GM12878 (cell line): ENCODE data around the gene ADAM10. TPM values are rescaled to one million over a fixed set of nuclear protein-coding genes. Genes with fewer than 3 reads are reported as not detected.

Experiments
- ATAC-seq: fragments of 200-7000 bp; cut with Tn5 transposase; 3 replicates; pipeline ENCODE4 v1.9.1; 2020; ENCODE audit warnings: mild to moderate bottlenecking, moderate library complexity
- BruUV-seq: library from RNA; stranded (reverse); fragments of 400-500 nt; replicated peaks from 2 replicates; lab custom pipeline; 2021; lab: Mats Ljungman, UMichigan
- CTCF ChIA-PET: fragments of 300-600 bp; sonication (Branson Sonifier 250); formaldehyde crosslinking; extraction: SDS; loops from one replicate; lab custom pipeline; 2021; ENCODE audit warnings: inconsistent platforms; lab: Yijun Ruan, JAX
- POLR2A ChIA-PET: fragments of 350-600 bp; formaldehyde crosslinking; extraction: SDS; loops from one replicate; lab custom pipeline; 2021; ENCODE audit warnings: inconsistent platforms; lab: Charles Lee
- RAD21 ChIA-PET: fragments of 300-600 bp; sonication (Branson Sonifier 250); formaldehyde crosslinking; loops from one replicate; lab custom pipeline; 2023; ENCODE audit warnings: antibody characterized with exemption; ENCODE audit not compliant: unreplicated experiment; lab: Charles Lee
- SMC1A ChIA-PET: fragments of 300-600 bp; sonication (Branson Sonifier 250); formaldehyde crosslinking; loops from one replicate; lab custom pipeline; 2023; ENCODE audit not compliant: unreplicated experiment, uncharacterized antibody; lab: Charles Lee
- DNase-seq: peaks from one replicate; pipeline ENCODE4 v3.0.0-alpha.2; 2011; ENCODE audit warnings: low read depth, low spot score
- FAIRE-seq: peaks from 3 replicates; lab custom pipeline; 2011; peaks lifted over from hg19 to GRCh38; lab: Jason Lieb, UNC
- H2AFZ ChIP-seq: 2 replicates; pipeline ENCODE4 v1.6.0; 2011; ENCODE audit warnings: low read depth, low read length, control low read depth; ENCODE audit not compliant: control insufficient read depth
- H3K27ac ChIP-seq: 2 replicates; pipeline ENCODE4 v1.5.1; 2011; ENCODE audit warnings: control low read depth; ENCODE audit not compliant: control insufficient read depth, insufficient read depth
- H3K27me3 ChIP-seq, 2 experiments: replicated peaks in 1 of 2; 2 replicates each; pipeline versions ENCODE4 v1.6.0 to v1.6.1; 2011; ENCODE audit warnings: low read length in 1 of 2; ENCODE audit not compliant: control insufficient read depth in 2 of 2, insufficient read depth in 2 of 2
- H3K36me3 ChIP-seq, 2 experiments: 2 replicates each; pipeline ENCODE4 v1.5.1; 2011; ENCODE audit warnings: low read length in 1 of 2; ENCODE audit not compliant: control insufficient read depth in 2 of 2, insufficient read depth in 2 of 2
- H3K4me1 ChIP-seq: 2 replicates; pipeline ENCODE4 v1.6.1; 2011; ENCODE audit warnings: mild to moderate bottlenecking, low read length, moderate library complexity, mixed read lengths; ENCODE audit not compliant: control insufficient read depth, insufficient read depth
- H3K4me2 ChIP-seq: 2 replicates; pipeline ENCODE4 v1.6.0; 2011; ENCODE audit warnings: control low read depth; ENCODE audit not compliant: control insufficient read depth, insufficient read depth
- H3K4me3 ChIP-seq: fragments of 200-600 bp; sonication (generic); 2 replicates; pipeline ENCODE4 v1.5.1; 2016
- H3K79me2 ChIP-seq: 2 replicates; pipeline ENCODE4 v1.6.0; 2011; ENCODE audit warnings: low read length; ENCODE audit not compliant: control insufficient read depth, insufficient read depth
- H3K9ac ChIP-seq: 2 replicates; pipeline ENCODE4 v1.8.0; 2011; ENCODE audit warnings: low read length, control low read depth, mixed read lengths; ENCODE audit not compliant: control insufficient read depth, insufficient read depth
- H3K9me3 ChIP-seq: replicated peaks from 3 replicates; pipeline ENCODE4 v1.5.1; 2011; ENCODE audit warnings: mild to moderate bottlenecking, low read length; ENCODE audit not compliant: control insufficient read depth, insufficient read depth
- H4K20me1 ChIP-seq: 2 replicates; pipeline ENCODE4 v1.6.0; 2011; ENCODE audit not compliant: control insufficient read depth, insufficient read depth
- HDGF ChIP-seq: fragments of 450-650 bp; IDR thresholded peaks from 2 replicates; pipeline ENCODE4 v1.6.1; 2016; ENCODE audit warnings: antibody characterized with exemption
- JUND ChIP-seq: IDR thresholded peaks from 2 replicates; pipeline ENCODE4 v1.6.1; 2012; ENCODE audit warnings: low read depth, mild to moderate bottlenecking, low read length, improper control_type of control experiment, moderate library complexity
- KAT2A ChIP-seq: conservative IDR thresholded peaks from 2 replicates; pipeline ENCODE4 v1.6.1; 2011; ENCODE audit warnings: low read depth, low read length; ENCODE audit not compliant: control insufficient read depth
- PAX8 ChIP-seq: fragments of 450-650 bp; IDR thresholded peaks from 2 replicates; pipeline ENCODE4 v1.6.1; 2017; ENCODE audit warnings: mild to moderate bottlenecking, moderate library complexity
- RFX5 ChIP-seq: IDR thresholded peaks from 2 replicates; pipeline ENCODE4 v1.6.1; 2011; ENCODE audit warnings: low read depth, low read length, improper control_type of control experiment
- STAT3 ChIP-seq: IDR thresholded peaks from 2 replicates; pipeline ENCODE4 v1.6.1; 2011; ENCODE audit warnings: low read depth, low read length, improper control_type of control experiment
- ZBED1 ChIP-seq: IDR thresholded peaks from 2 replicates; pipeline ENCODE4 v1.6.1; 2016; ENCODE audit warnings: borderline replicate concordance
- ZNF207 ChIP-seq: fragments of 450-650 bp; IDR thresholded peaks from 2 replicates; pipeline ENCODE4 v1.6.1; 2014; ENCODE audit warnings: antibody characterized with exemption, mild to moderate bottlenecking, borderline replicate concordance
- ZNF274 ChIP-seq: IDR thresholded peaks from one replicate; pipeline ENCODE4 v1.8.0; 2011; ENCODE audit not compliant: insufficient read length, insufficient read depth
- WGBS: methylation state at CpG from one replicate; pipeline ENCODE4 v1.1.6; 2016; ENCODE audit warnings: low lambda C conversion rate; ENCODE audit not compliant: insufficient replicate concordance, insufficient coverage; ENCODE audit errors: missing lambda C conversion rate; 5-methylcytosine and 5-hydroxymethylcytosine counted together
- in situ Hi-C: fragments of 300-500 bp; cut with MboI; formaldehyde crosslinking; loops from 9 replicates; pipeline ENCODE4 v1.14.3; 2018; ENCODE audit warnings: mixed read lengths
- intact Hi-C: fragments of 100-400 bp; cut with micrococcal nuclease; formaldehyde crosslinking; loops from one replicate; pipeline ENCODE4 v1.14.2; 2022; ENCODE audit not compliant: unreplicated experiment
- polyA plus RNA-seq, 11 experiments: library from polyadenylated mRNA; depleted of rRNA in 4 of 11; unstranded in 6 of 11; stranded (reverse) in 5 of 11; fragments of >200 nt; fragmentation: Nextera tagmentation in 4 of 11; fragmentation: Illumina TruSeq in 1 of 11; extraction: Ambion mirVana in 4 of 11; extraction: Trizol in 1 of 11; gene quantifications; 1 replicate in 1 of 11; 2 replicates in 10 of 11; pipeline versions ENCODE4 v1.2.1 to v1.2.3, GENCODE V29; 2011 to 2016; ENCODE audit warnings: inconsistent platforms in 2 of 11, missing spikeins in 2 of 11, low read depth in 1 of 11
- total RNA-seq, 4 experiments: library from RNA; depleted of rRNA in 3 of 4; stranded (reverse); fragments of >200 nt in 3 of 4; fragmentation: Illumina TruSeq in 1 of 4; extraction: Trizol in 1 of 4; gene quantifications; 2 replicates each; pipeline versions ENCODE4 v1.2.1 to v1.2.3, GENCODE V29; 2013 to 2021
- TF ChIP-seq, protein P1 (sequence below): IDR thresholded peaks from 2 replicates; pipeline ENCODE4 v1.6.1; 2012; ENCODE audit warnings: low read depth, low read length, improper control_type of control experiment
- TF ChIP-seq, protein P2 (sequence below): fragments of 450-650 bp; conservative IDR thresholded peaks from 2 replicates; pipeline ENCODE4 v1.6.1; 2017; ENCODE audit warnings: mild to moderate bottlenecking, moderate library complexity
- TF ChIP-seq, protein P3 (sequence below): IDR thresholded peaks from 2 replicates; pipeline ENCODE4 v1.6.1; 2012; ENCODE audit warnings: low read depth, low read length, improper control_type of control experiment
- TF ChIP-seq, protein P4 (sequence below): IDR thresholded peaks from 2 replicates; pipeline ENCODE4 v1.6.1; 2012; ENCODE audit warnings: low read length, inconsistent platforms

ADAM10 gene
- total and polyA plus RNA-seq, 10 of the 15 experiments (the other 5 are each of a cell fraction or from before 2014, with no cell fraction given) = 10.0 to 88.9 (median 51.7) TPM

DNA sequence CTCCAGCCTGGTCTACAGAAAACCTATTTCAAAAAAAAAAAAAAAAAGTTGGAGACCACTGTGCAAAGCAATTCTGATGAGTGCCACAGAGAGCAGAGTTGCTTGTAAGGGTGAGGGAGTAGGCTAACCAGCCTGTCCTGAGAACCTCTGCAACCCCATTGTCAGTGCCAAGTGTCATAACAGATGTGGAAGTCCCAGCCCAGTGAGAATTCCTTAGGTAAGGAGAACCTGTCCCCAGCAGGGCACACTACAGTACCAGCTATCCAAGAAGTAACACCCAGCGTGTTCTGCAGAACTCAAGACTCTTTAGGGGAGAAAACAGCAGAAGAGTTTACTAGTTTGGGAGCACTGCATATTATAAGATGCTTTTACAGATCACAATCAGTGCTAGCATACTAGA lies 161.4 kb downstream of the ADAM10 start (continued):
- TF ChIP-seq STAT3 (no peak), PAX8 (no peak), JUND (no peak), RFX5 (no peak), KAT2A (no peak), HDGF (no peak)
- TF ChIP-seq, protein P1, sequence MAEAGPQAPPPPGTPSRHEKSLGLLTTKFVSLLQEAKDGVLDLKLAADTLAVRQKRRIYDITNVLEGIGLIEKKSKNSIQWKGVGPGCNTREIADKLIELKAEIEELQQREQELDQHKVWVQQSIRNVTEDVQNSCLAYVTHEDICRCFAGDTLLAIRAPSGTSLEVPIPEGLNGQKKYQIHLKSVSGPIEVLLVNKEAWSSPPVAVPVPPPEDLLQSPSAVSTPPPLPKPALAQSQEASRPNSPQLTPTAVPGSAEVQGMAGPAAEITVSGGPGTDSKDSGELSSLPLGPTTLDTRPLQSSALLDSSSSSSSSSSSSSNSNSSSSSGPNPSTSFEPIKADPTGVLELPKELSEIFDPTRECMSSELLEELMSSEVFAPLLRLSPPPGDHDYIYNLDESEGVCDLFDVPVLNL = no peak
- TF ChIP-seq, protein P2, sequence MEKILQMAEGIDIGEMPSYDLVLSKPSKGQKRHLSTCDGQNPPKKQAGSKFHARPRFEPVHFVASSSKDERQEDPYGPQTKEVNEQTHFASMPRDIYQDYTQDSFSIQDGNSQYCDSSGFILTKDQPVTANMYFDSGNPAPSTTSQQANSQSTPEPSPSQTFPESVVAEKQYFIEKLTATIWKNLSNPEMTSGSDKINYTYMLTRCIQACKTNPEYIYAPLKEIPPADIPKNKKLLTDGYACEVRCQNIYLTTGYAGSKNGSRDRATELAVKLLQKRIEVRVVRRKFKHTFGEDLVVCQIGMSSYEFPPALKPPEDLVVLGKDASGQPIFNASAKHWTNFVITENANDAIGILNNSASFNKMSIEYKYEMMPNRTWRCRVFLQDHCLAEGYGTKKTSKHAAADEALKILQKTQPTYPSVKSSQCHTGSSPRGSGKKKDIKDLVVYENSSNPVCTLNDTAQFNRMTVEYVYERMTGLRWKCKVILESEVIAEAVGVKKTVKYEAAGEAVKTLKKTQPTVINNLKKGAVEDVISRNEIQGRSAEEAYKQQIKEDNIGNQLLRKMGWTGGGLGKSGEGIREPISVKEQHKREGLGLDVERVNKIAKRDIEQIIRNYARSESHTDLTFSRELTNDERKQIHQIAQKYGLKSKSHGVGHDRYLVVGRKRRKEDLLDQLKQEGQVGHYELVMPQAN = no peak

DNA sequence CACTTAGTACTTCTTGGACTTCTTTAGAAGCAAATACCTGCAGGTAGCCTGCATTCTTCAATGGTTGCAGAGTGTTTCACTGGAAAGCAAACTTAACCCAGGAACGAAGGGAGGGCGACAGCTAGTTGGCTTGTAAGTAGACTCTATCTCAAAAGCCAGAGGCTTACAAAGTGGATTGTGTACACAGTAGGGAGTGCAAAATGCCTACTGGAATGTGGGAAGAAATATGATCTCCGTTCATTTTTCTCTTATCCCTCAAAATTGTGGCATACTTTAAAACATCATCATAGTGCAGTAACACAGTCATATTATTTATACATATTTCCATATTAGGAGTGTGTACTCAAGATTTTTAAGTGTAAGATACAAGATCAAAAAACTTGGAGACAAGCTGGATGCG lies 162.0 kb downstream of the ADAM10 start:
- no peaks in the 10 kb centered on the region for H3K79me2 ChIP-seq
- POLR2A ChIA-PET = no interaction called here
- no peak overlapping the region for H3K9ac ChIP-seq
- H3K4me3 ChIP-seq = no peak overlapping the region
- FAIRE-seq = no peak
- no peaks in the 10 kb centered on the region; the same call in 2 of the 3 replicates for H3K9me3 ChIP-seq
- peaks cover 24% of the 10 kb centered on the region for H3K4me1 ChIP-seq
- TF ChIP-seq, protein P3, sequence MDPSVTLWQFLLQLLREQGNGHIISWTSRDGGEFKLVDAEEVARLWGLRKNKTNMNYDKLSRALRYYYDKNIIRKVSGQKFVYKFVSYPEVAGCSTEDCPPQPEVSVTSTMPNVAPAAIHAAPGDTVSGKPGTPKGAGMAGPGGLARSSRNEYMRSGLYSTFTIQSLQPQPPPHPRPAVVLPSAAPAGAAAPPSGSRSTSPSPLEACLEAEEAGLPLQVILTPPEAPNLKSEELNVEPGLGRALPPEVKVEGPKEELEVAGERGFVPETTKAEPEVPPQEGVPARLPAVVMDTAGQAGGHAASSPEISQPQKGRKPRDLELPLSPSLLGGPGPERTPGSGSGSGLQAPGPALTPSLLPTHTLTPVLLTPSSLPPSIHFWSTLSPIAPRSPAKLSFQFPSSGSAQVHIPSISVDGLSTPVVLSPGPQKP = no peak
- no peak for TF ChIP-seq ZBED1
- TF ChIP-seq ZNF274 = no peak
- no peak for TF ChIP-seq ZNF207
- TF ChIP-seq, protein P4, sequence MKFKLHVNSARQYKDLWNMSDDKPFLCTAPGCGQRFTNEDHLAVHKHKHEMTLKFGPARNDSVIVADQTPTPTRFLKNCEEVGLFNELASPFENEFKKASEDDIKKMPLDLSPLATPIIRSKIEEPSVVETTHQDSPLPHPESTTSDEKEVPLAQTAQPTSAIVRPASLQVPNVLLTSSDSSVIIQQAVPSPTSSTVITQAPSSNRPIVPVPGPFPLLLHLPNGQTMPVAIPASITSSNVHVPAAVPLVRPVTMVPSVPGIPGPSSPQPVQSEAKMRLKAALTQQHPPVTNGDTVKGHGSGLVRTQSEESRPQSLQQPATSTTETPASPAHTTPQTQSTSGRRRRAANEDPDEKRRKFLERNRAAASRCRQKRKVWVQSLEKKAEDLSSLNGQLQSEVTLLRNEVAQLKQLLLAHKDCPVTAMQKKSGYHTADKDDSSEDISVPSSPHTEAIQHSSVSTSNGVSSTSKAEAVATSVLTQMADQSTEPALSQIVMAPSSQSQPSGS = no peak
- TF ChIP-seq, all 136 proteins: peak for 0
- H3K36me3 ChIP-seq = no peaks in the 10 kb centered on the region
- in situ Hi-C loops (no loop called here), intact Hi-C loops (no loop called here)
- no peak overlapping the region for H3K4me2 ChIP-seq
- 96% methylated on average over 4 of the region's 4 CpGs for WGBS
- H4K20me1 ChIP-seq = no peaks in the 10 kb centered on the region
- no peak overlapping the region for H3K27ac ChIP-seq
- ATAC-seq = no peak
- H3K27me3 ChIP-seq = no peaks in the 10 kb centered on the region
- SMC1A ChIA-PET = interaction anchor here (0.5 kb wide), 1 partner anchor 216 kb away, joined by 3 read pairs; no protein-coding TSS in a partner anchor
- CTCF ChIA-PET = no interaction called here
- RAD21 ChIA-PET = no interaction called here
- no TSS peak for BruUV-seq
- H2AFZ ChIP-seq = no peak overlapping the region
- no peak for DNase-seq
